ENCODE measurements around the gene ARFRP1.

DNA sequence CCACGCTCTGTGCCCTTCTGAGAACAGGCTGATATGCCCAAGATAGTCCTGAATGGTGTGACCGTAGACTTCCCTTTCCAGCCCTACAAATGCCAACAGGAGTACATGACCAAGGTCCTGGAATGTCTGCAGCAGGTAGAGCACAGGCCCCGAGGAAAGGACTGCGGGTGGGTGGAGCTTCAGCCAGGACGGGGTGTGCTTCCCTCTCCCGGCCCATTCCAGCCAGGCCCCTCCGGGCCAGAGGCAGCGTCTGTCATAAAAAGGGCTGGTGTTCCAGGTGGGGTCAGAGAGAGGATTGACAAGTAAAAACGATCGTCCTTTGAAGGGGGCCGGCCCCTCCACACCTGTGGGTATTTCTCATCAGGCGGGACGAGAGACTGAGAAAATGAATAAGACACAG lies 48.4 kb downstream of the ARFRP1 start:
- TF ChIP-seq, protein P1, sequence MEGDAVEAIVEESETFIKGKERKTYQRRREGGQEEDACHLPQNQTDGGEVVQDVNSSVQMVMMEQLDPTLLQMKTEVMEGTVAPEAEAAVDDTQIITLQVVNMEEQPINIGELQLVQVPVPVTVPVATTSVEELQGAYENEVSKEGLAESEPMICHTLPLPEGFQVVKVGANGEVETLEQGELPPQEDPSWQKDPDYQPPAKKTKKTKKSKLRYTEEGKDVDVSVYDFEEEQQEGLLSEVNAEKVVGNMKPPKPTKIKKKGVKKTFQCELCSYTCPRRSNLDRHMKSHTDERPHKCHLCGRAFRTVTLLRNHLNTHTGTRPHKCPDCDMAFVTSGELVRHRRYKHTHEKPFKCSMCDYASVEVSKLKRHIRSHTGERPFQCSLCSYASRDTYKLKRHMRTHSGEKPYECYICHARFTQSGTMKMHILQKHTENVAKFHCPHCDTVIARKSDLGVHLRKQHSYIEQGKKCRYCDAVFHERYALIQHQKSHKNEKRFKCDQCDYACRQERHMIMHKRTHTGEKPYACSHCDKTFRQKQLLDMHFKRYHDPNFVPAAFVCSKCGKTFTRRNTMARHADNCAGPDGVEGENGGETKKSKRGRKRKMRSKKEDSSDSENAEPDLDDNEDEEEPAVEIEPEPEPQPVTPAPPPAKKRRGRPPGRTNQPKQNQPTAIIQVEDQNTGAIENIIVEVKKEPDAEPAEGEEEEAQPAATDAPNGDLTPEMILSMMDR (IDR thresholded peaks at IDR 0.05 in 4 of 5, conservative IDR thresholded peaks at IDR 0.05 in 1 of 5), result no peak
- no peak for TF ChIP-seq POLR2A (IDR thresholded peaks at IDR 0.05)

Measured in gastrocnemius medialis (tissue), 4 donors.